Right renal cortex interstitium (tissue), 3 donors: ENCODE data around the gene MICU2. TPM values are rescaled to one million over a fixed set of nuclear protein-coding genes. Genes with fewer than 3 reads are reported as not detected.

Experiments used
- polyA plus RNA-seq, 3 donors: library from polyadenylated mRNA; unstranded; fragments of 120-200 nt; gene quantifications; one replicate each; pipeline ENCODE4 v1.2.1, GENCODE V29; 2013; ENCODE audit not compliant: insufficient read length in 3 of 3

The MICU2 gene
- polyA plus RNA-seq, 3 donors, result 106 to 113 (median 113) TPM

Other genes with a start within 250 kb of the MICU2 start
- gene ZDHHC20, start 144.9 kb downstream of the MICU2 start, polyA plus RNA-seq, result 10 to 100 TPM; 78.1 to 87.4 (median 83.4) TPM
- 10 to 100 TPM; 13.9 to 16.5 (median 16.3) TPM for gene FGF9, start 66.9 kb upstream of the MICU2 start, polyA plus RNA-seq